Hepatocyte (in vitro differentiated cells): Measurements from ENCODE around the gene AHCYL2. TPM values are rescaled to one million over a fixed set of nuclear protein-coding genes. Genes with fewer than 3 reads are reported as not detected.
"Not testable (repeated sequence)": the region's sequence is repeated elsewhere in the genome, so short reads cannot be mapped to it uniquely, and the experiment has no call there.

Experiments used
- DNase-seq: peaks from one replicate; pipeline ENCODE4 v3.0.0-alpha.2; 2016; ENCODE audit warnings: low spot score
- H2AFZ ChIP-seq: fragments of 200-600 bp; sonication (generic); 2 replicates; pipeline ENCODE4 v1.6.0; 2016; ENCODE audit warnings: antibody characterized with exemption, mild to moderate bottlenecking
- H3K27ac ChIP-seq: fragments of 200-600 bp; sonication (generic); 2 replicates; pipeline ENCODE4 v1.5.1; 2016; ENCODE audit warnings: mild to moderate bottlenecking
- H3K27me3 ChIP-seq: fragments of 200-600 bp; sonication (generic); 2 replicates; pipeline ENCODE4 v1.6.1; 2016
- H3K36me3 ChIP-seq: fragments of 200-600 bp; sonication (generic); replicated peaks from 2 replicates; pipeline ENCODE4 v1.5.1; 2016; ENCODE audit warnings: low read depth; ENCODE audit not compliant: insufficient read depth
- H3K4me1 ChIP-seq: fragments of 200-600 bp; sonication (generic); 2 replicates; pipeline ENCODE4 v1.5.1; 2016; ENCODE audit warnings: mild to moderate bottlenecking, moderate library complexity; ENCODE audit not compliant: insufficient read depth
- H3K4me2 ChIP-seq: fragments of 200-600 bp; sonication (generic); 2 replicates; pipeline ENCODE4 v1.6.0; 2016
- H3K4me3 ChIP-seq: fragments of 200-600 bp; sonication (generic); 2 replicates; pipeline ENCODE4 v1.5.1; 2016; ENCODE audit warnings: mild to moderate bottlenecking
- H3K79me2 ChIP-seq: fragments of 200-600 bp; sonication (generic); 2 replicates; pipeline ENCODE4 v1.6.0; 2017; ENCODE audit warnings: mild to moderate bottlenecking
- H3K9me2 ChIP-seq: fragments of 200-600 bp; sonication (generic); replicated peaks from 2 replicates; pipeline ENCODE4 v1.6.0; 2017; ENCODE audit warnings: mild to moderate bottlenecking; ENCODE audit not compliant: insufficient read depth
- H3K9me3 ChIP-seq: fragments of 200-600 bp; sonication (generic); 2 replicates; pipeline ENCODE4 v1.5.1; 2016; ENCODE audit warnings: low read depth, mild to moderate bottlenecking
- H4K20me1 ChIP-seq: fragments of 200-600 bp; sonication (generic); 2 replicates; pipeline ENCODE4 v1.6.0; 2016; ENCODE audit warnings: mild to moderate bottlenecking; ENCODE audit not compliant: insufficient read depth, poor library complexity, severe bottlenecking
- EZH2 ChIP-seq: fragments of 200-600 bp; sonication (generic); IDR thresholded peaks from 2 replicates; pipeline ENCODE4 v1.6.1; 2016; ENCODE audit warnings: antibody characterized with exemption, mild to moderate bottlenecking, borderline replicate concordance
- EZH2phosphoT487 ChIP-seq: fragments of 200-600 bp; sonication (generic); IDR thresholded peaks from one replicate; pipeline ENCODE4 v1.6.1; 2018; ENCODE audit warnings: antibody characterized with exemption, mild to moderate bottlenecking, low read depth, moderate library complexity; ENCODE audit not compliant: unreplicated experiment, severe bottlenecking
- WGBS: methylation state at CpG from one replicate; pipeline ENCODE4 v1.1.6; 2016; ENCODE audit warnings: low lambda C conversion rate; ENCODE audit errors: missing lambda C conversion rate; 5-methylcytosine and 5-hydroxymethylcytosine counted together
- polyA plus RNA-seq: library from polyadenylated mRNA; unstranded; fragments of >200 nt; fragmentation: Nextera tagmentation; extraction: Ambion mirVana; gene quantifications from 2 replicates; pipeline ENCODE4 v1.2.1, GENCODE V29; 2016
- total RNA-seq: library from RNA; depleted of rRNA; stranded (reverse); fragments of >200 nt; gene quantifications from 2 replicates; pipeline ENCODE4 v1.2.3, GENCODE V29; 2014
- TF ChIP-seq, protein P1 (sequence below): fragments of 200-600 bp; sonication (generic); IDR thresholded peaks from 2 replicates; pipeline ENCODE4 v1.5.1; 2016; ENCODE audit warnings: antibody characterized with exemption, mild to moderate bottlenecking; ENCODE audit not compliant: poor library complexity

The AHCYL2 gene
- total and polyA plus RNA-seq, 2 experiments from 2014 or later, result 13.7 to 20.0 TPM

- no peaks in the 10 kb centered on the region for H3K36me3 ChIP-seq
- H3K4me3 ChIP-seq, result no peak overlapping the region
- WGBS, result 83% methylated on average over 5 of the region's 5 CpGs
- H4K20me1 ChIP-seq, result no peaks in the 10 kb centered on the region
- peak; percentile 37 for DNase-seq
- H3K9me3 ChIP-seq, result no peaks in the 10 kb centered on the region
- H3K4me1 ChIP-seq, result peaks cover 5% of the 10 kb centered on the region
- H3K9me2 ChIP-seq, result no peaks in the 10 kb centered on the region
- H3K27me3 ChIP-seq, result peaks cover 14% of the 10 kb centered on the region
- H3K79me2 ChIP-seq, result no peaks in the 10 kb centered on the region
- TF ChIP-seq EZH2 (no peak), EZH2phosphoT487 (no peak)
- TF ChIP-seq, protein P1, sequence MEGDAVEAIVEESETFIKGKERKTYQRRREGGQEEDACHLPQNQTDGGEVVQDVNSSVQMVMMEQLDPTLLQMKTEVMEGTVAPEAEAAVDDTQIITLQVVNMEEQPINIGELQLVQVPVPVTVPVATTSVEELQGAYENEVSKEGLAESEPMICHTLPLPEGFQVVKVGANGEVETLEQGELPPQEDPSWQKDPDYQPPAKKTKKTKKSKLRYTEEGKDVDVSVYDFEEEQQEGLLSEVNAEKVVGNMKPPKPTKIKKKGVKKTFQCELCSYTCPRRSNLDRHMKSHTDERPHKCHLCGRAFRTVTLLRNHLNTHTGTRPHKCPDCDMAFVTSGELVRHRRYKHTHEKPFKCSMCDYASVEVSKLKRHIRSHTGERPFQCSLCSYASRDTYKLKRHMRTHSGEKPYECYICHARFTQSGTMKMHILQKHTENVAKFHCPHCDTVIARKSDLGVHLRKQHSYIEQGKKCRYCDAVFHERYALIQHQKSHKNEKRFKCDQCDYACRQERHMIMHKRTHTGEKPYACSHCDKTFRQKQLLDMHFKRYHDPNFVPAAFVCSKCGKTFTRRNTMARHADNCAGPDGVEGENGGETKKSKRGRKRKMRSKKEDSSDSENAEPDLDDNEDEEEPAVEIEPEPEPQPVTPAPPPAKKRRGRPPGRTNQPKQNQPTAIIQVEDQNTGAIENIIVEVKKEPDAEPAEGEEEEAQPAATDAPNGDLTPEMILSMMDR, result no peak
- H3K4me2 ChIP-seq, result no peak overlapping the region
- H2AFZ ChIP-seq, result no peak overlapping the region
- no peak overlapping the region for H3K27ac ChIP-seq
Measured at GRCh38 chr7:129438839-129439651, 214.2 kb downstream of the AHCYL2 start.

- no peaks in the 10 kb centered on the region for H3K9me2 ChIP-seq
- H3K27ac ChIP-seq, result no peak overlapping the region
- DNase-seq, result no peak
- no peaks in the 10 kb centered on the region for H3K9me3 ChIP-seq
- 89% methylated on average over 3 of the region's 3 CpGs for WGBS
- H3K4me3 ChIP-seq, result no peak overlapping the region
- no peak overlapping the region for H3K4me2 ChIP-seq
- peaks cover 2% of the 10 kb centered on the region for H3K4me1 ChIP-seq
- H3K27me3 ChIP-seq, result peaks cover 13% of the 10 kb centered on the region
- no peaks in the 10 kb centered on the region for H3K36me3 ChIP-seq
- no peak overlapping the region for H2AFZ ChIP-seq
- H4K20me1 ChIP-seq, result no peaks in the 10 kb centered on the region
- no peaks in the 10 kb centered on the region for H3K79me2 ChIP-seq
- TF ChIP-seq, protein P1, result no peak
- TF ChIP-seq EZH2, result no peak
- TF ChIP-seq EZH2phosphoT487, result no peak
Measured at GRCh38 chr7:129439963-129440625, 215.3 kb downstream of the AHCYL2 start.

GRCh38 chr7:129443612-129444011 lies 218.8 kb downstream of the AHCYL2 start:
- Histone ChIP-seq H3K9me2 (no peaks in the 10 kb centered on the region), H4K20me1 (no peaks in the 10 kb centered on the region)

DNA sequence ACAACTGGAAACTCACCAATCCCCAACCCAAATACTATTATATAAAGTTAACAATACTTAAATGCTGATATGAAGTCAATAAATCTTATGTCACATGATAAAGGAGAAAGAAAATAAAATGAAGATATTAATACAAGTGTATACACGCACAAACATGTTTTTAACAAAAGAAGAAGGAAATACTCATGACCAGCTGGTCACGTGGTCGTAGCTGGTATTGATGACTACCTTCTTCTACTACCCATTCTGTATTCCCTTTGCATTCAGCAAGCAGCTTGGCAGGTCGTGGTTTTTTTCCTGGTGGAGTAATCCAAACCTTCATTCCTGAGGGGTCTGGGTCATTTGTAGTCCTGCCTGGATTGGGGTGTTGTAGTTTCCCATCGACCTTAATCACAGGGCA lies 219.9 kb downstream of the AHCYL2 start:
- H3K9me3 ChIP-seq, H3K27me3 ChIP-seq, H3K36me3 ChIP-seq, H3K4me1 ChIP-seq, H3K4me2 ChIP-seq, H4K20me1 ChIP-seq, H3K79me2 ChIP-seq, H3K4me3 ChIP-seq, DNase-seq, H2AFZ ChIP-seq, H3K27ac ChIP-seq, H3K9me2 ChIP-seq: not testable (repeated sequence)
- 94% methylated on average over 5 of the region's 5 CpGs for WGBS

More at GRCh38 chr7:129443612-129444011, 218.8 kb downstream of the AHCYL2 start:
- Histone ChIP-seq H3K79me2 (no peaks in the 10 kb centered on the region), H3K4me1 (no peaks in the 10 kb centered on the region), H3K27ac (no peak overlapping the region), H3K27me3 (no peaks in the 10 kb centered on the region), H3K4me2 (no peak overlapping the region), H3K36me3 (no peaks in the 10 kb centered on the region), H3K4me3 (no peak overlapping the region), H3K9me3 (no peaks in the 10 kb centered on the region), H2AFZ (no peak overlapping the region)
- TF ChIP-seq EZH2phosphoT487 (no peak), EZH2 (no peak)
- TF ChIP-seq, protein P1, result no peak
- WGBS, result 82% methylated on average over 2 of the region's 2 CpGs
- DNase-seq, result no peak

DNA sequence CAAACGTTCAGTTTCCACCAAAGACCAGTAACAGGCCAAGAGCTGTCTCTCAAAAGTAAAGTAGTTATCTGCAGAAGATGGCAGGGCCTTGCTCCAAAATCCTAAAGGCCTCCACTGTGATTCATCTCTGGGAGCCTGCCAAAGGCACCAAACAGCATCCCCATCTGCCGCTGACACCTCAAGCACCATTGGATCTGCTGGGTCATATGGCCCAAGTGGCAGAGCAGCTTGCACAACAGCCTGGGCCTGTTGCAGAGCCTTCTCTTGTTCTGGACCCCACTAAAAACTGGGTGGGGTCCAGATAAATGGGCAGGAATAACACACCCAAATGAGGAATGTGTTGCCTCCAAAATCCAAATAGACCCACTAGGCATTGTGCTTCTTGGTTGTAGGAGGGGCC lies 222.1 kb downstream of the AHCYL2 start:
- not testable (repeated sequence) for H3K9me3 ChIP-seq, H3K4me3 ChIP-seq, H3K4me2 ChIP-seq, H3K79me2 ChIP-seq, H2AFZ ChIP-seq, H4K20me1 ChIP-seq, H3K36me3 ChIP-seq, DNase-seq, H3K9me2 ChIP-seq, H3K4me1 ChIP-seq, H3K27ac ChIP-seq, H3K27me3 ChIP-seq
- 49% methylated on average over 2 of the region's 2 CpGs for WGBS

DNA sequence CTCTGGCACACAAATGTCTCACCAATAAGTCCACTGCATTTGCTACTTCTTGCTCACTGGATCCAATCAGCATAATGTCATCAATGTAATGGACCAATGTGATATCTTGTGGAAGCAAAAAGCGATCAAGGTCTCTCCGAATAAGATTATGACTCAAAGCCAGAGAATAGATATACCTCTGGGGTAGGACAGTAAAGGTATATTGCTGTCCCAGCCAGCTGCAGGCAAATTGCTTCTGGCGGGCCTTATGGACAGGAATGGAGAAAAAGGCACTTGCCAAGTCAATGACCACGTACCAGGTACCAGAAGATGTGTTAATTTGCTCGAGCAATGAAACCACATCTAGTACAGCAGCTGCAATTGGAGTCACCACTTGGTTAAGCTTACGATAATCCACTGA lies 222.6 kb downstream of the AHCYL2 start:
- not testable (repeated sequence) for H3K4me3 ChIP-seq, H3K9me3 ChIP-seq, DNase-seq, H4K20me1 ChIP-seq, H3K27ac ChIP-seq, H3K36me3 ChIP-seq, H3K4me1 ChIP-seq, H3K9me2 ChIP-seq, H3K4me2 ChIP-seq, H2AFZ ChIP-seq, H3K79me2 ChIP-seq, H3K27me3 ChIP-seq
- 95% methylated on average over 6 of the region's 6 CpGs for WGBS
